ENCODE data around the gene LDLRAP1. TPM values are rescaled to one million over a fixed set of nuclear protein-coding genes. Genes with fewer than 3 reads are reported as not detected.

LDLRAP1 gene
- total RNA-seq, 1 experiment from 2014 or later, result 29.2 TPM

DNA sequence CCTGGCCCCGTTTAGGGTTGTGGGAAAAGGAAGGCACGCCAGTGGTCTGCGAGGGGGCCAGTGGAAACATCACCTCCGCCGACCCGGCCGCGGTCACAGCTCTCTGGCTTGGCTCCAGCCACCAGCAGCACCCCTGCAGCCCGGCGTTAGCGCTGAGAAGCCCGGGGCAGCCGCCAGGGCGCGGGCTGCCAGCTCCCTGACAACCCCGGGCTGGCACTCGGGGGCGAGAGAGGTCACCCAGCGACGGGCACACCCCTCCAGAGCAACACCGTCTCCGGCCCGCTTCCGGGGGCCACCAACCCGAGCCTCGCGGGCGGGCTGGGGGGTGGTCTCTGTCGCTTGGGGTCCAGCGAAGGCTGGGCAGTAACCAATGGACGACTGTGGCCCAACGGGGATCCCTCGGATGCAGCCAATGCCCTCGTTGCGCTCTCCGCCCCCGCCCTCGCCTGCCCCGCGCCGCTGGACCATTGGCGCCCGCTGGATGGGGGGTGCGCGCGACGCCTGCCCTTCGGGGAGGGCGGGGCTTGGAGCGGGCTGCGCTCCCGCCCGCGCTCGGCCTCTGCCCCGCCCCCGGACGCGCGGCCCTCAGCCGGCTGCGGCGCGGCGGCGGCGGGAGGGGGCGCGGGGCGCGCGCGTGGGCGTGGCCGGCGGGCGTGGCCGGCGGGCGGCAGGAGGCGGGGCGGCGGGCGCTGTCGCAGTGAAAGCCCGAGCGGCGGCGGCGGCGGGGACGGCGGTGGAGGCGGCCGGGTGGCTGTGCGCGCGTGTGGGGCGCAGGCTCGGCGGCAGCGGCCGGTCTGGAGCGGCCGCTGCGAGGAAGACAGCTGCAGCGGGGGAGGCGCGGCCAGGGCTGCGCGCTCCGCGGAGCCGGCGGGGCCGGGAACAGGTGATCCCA is 72.9 kb downstream of the LDLRAP1 start, which contains the start of gene MAN1C1:
Gene MAN1C1 (plus strand): TSS at position 697 of the 892 bp plus-strand sequence. CDS start 1,007 bp downstream, outside the sequence.
- CTCF ChIA-PET, result interaction anchor here (1.2 kb wide), 1 partner anchor 79 kb away, joined by 5 read pairs; no protein-coding TSS in a partner anchor
- H3K27ac ChIP-seq, result no peak within 1 kb of the TSS
- POLR2A ChIA-PET (ENCODE audit: unreplicated experiment), result interaction anchor here (0.7 kb wide), 1 partner anchor 165 kb away, joined by 3 read pairs; no protein-coding TSS in a partner anchor

DNA sequence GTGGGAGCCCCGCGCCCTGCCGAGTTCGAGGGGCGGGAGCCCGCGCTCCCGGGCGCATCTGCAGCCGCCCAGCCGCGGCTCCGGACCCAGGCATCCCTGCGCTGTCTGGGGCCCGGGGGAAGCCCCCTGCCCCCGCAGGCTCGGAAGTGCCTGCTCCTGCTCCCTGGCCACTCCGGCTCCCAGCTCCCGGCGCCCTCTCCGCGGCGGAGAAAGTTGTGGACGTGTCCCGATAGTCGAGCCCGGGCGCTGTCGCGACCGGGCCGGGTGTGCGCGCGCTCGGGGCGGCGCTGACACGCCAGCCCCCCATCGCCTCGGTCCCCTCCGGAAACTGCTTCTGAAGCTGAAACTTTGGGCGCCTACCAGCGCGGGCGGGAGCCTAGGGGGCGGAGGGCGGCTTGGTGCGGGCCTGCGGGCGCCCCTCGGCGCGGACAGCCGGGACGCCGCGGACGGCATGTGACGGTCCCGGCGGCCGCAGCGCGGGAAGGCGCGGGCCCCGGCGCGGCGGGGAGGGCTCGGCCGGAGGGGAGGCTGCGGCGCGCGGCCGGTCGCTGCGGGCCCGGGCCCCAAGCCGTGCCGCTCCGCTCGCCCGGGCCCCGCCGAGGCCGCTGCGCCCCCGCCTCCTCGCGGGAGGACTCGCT is 73.7 kb downstream of the LDLRAP1 start:
- Histone ChIP-seq H3K36me3 (ENCODE audit: low read depth) (no peaks in the 10 kb centered on the region), H3K4me1 (replicated peaks; ENCODE audit: insufficient read depth) (peaks cover 11% of the 10 kb centered on the region; the same call in 1 of the 2 replicates), H3K27ac (no peak overlapping the region), H4K20me1 (ENCODE audit: insufficient read depth) (no peaks in the 10 kb centered on the region), H3K79me2 (ENCODE audit: low read depth) (no peaks in the 10 kb centered on the region), H3K4me2 (peak overlapping the region; percentile 75), H3F3A (ENCODE audit: insufficient read depth, low read depth) (peaks cover 17% of the 10 kb centered on the region; the same call in 1 of the 2 replicates), H3K9me3 (ENCODE audit: insufficient read depth, low read depth) (no peaks in the 10 kb centered on the region), H2AFZ (peak overlapping the region; percentile 85), H3K9me2 (ENCODE audit: insufficient read depth) (no peaks in the 10 kb centered on the region), H3K4me3 (peak overlapping the region; percentile 60), H3K27me3 (ENCODE audit: insufficient read depth, low read depth) (no peaks in the 10 kb centered on the region; the same call in 1 of the 2 replicates)
- no TSS peak for BruUV-seq (replicated peaks)
- ChIA-PET POLR2A (ENCODE audit: unreplicated experiment) (no interaction called here), CTCF (no interaction called here)
- intact Hi-C loops (cut with micrococcal nuclease; ENCODE audit: unreplicated experiment), result loop anchor here (10.0 kb wide), 1 partner anchor 78 kb away; no protein-coding TSS in a partner anchor
- no peak for TF ChIP-seq EZH2 (IDR thresholded peaks at IDR 0.05; ENCODE audit: low read depth)
- DNase-seq, result no peak

More for the DNA sequence above, 72.9 kb downstream of the LDLRAP1 start, which contains the start of gene MAN1C1:
- intact Hi-C loops (cut with micrococcal nuclease; ENCODE audit: unreplicated experiment), result loop anchor here (10.0 kb wide), 1 partner anchor 78 kb away; no protein-coding TSS in a partner anchor
- Histone ChIP-seq H3K4me1 (replicated peaks; ENCODE audit: insufficient read depth) (peaks cover 11% of the 10 kb centered on the region; the same call in 1 of the 2 replicates), H3K79me2 (ENCODE audit: low read depth) (no peaks in the 10 kb centered on the region), H3K27me3 (ENCODE audit: insufficient read depth, low read depth) (no peaks in the 10 kb centered on the region; the same call in 1 of the 2 replicates), H3F3A (ENCODE audit: insufficient read depth, low read depth) (peaks cover 17% of the 10 kb centered on the region; the same call in 1 of the 2 replicates), H3K4me2 (peak within 1 kb of the TSS; percentile 75), H3K36me3 (ENCODE audit: low read depth) (no peaks in the 10 kb centered on the region), H4K20me1 (ENCODE audit: insufficient read depth) (no peaks in the 10 kb centered on the region), H3K4me3 (peak within 1 kb of the TSS; percentile 60), H3K9me3 (ENCODE audit: insufficient read depth, low read depth) (no peaks in the 10 kb centered on the region), H3K9me2 (ENCODE audit: insufficient read depth) (no peaks in the 10 kb centered on the region), H2AFZ (peak within 1 kb of the TSS; percentile 85)
- TF ChIP-seq EZH2 (IDR thresholded peaks at IDR 0.05; ENCODE audit: low read depth), result no peak
- TF ChIP-seq, protein P1, sequence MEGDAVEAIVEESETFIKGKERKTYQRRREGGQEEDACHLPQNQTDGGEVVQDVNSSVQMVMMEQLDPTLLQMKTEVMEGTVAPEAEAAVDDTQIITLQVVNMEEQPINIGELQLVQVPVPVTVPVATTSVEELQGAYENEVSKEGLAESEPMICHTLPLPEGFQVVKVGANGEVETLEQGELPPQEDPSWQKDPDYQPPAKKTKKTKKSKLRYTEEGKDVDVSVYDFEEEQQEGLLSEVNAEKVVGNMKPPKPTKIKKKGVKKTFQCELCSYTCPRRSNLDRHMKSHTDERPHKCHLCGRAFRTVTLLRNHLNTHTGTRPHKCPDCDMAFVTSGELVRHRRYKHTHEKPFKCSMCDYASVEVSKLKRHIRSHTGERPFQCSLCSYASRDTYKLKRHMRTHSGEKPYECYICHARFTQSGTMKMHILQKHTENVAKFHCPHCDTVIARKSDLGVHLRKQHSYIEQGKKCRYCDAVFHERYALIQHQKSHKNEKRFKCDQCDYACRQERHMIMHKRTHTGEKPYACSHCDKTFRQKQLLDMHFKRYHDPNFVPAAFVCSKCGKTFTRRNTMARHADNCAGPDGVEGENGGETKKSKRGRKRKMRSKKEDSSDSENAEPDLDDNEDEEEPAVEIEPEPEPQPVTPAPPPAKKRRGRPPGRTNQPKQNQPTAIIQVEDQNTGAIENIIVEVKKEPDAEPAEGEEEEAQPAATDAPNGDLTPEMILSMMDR (conservative IDR thresholded peaks at IDR 0.05), result peak; percentile 37; the same call in 1 of the 2 replicates
- no TSS peak for BruUV-seq (replicated peaks)
- DNase-seq, result peak; percentile 66 to 88

DNA sequence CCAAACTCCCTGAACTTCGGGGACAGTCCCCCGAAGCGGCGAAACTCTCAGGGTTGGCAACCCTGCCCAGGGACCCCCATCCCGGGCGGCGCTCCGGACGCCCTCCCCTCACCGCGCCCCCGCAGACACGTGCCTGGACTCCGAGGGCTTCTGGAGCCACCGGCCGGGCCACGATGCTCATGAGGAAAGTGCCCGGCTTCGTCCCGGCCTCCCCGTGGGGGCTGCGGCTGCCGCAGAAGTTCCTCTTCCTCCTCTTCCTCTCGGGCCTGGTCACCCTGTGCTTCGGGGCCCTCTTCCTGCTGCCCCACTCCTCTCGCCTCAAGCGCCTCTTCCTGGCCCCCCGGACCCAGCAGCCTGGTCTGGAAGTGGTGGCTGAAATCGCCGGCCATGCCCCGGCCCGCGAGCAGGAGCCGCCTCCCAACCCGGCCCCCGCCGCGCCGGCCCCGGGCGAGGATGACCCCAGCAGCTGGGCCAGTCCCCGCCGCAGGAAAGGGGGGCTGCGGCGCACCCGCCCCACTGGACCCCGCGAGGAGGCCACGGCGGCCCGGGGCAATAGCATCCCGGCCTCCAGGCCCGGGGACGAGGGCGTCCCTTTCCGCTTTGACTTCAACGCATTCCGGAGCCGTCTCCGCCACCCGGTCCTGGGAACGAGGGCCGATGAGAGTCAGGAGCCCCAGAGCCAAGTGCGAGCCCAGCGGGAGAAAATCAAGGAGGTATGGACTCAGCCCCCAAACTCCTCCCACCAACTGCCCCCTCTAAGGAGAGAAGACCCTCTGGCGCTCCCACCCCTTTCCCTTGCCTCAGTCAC is 74.4 kb downstream of the LDLRAP1 start:
- intact Hi-C loops (cut with micrococcal nuclease; ENCODE audit: unreplicated experiment), result loop anchor here (10.0 kb wide), 1 partner anchor 77 kb away; no protein-coding TSS in a partner anchor
- no peaks in the 10 kb centered on the region for H4K20me1 ChIP-seq (ENCODE audit: insufficient read depth)
- CTCF ChIA-PET, result no interaction called here
- no peaks in the 10 kb centered on the region for H3K9me2 ChIP-seq (ENCODE audit: insufficient read depth)
- no peak overlapping the region for H3K27ac ChIP-seq
- no TSS peak for BruUV-seq (replicated peaks)
- H3K4me2 ChIP-seq, result peak overlapping the region; percentile 67
- H3F3A ChIP-seq (ENCODE audit: insufficient read depth, low read depth), result peaks cover 17% of the 10 kb centered on the region; the same call in 1 of the 2 replicates
- H3K79me2 ChIP-seq (ENCODE audit: low read depth), result no peaks in the 10 kb centered on the region
- no peak for DNase-seq
- no peak for TF ChIP-seq EZH2 (IDR thresholded peaks at IDR 0.05; ENCODE audit: low read depth)
- TF ChIP-seq, protein P1 (conservative IDR thresholded peaks at IDR 0.05), result no peak
- H3K4me1 ChIP-seq (replicated peaks; ENCODE audit: insufficient read depth), result peaks cover 11% of the 10 kb centered on the region; the same call in 1 of the 2 replicates
- no peaks in the 10 kb centered on the region for H3K36me3 ChIP-seq (ENCODE audit: low read depth)
- POLR2A ChIA-PET (ENCODE audit: unreplicated experiment), result no interaction called here
- H3K27me3 ChIP-seq (ENCODE audit: insufficient read depth, low read depth), result no peaks in the 10 kb centered on the region; the same call in 1 of the 2 replicates
- H3K9me3 ChIP-seq (ENCODE audit: insufficient read depth, low read depth), result no peaks in the 10 kb centered on the region
- H2AFZ ChIP-seq, result no peak overlapping the region
- peak overlapping the region; percentile 38; the same call in 1 of the 2 replicates for H3K4me3 ChIP-seq

Measured in PC-9 (cell line).